K562 (cell line): Measurements from ENCODE around the gene FOXD2. TPM values are rescaled to one million over a fixed set of nuclear protein-coding genes. Genes with fewer than 3 reads are reported as not detected.
A peak's percentile ranks its signal among the peaks of the same experiment; 100 is the strongest.

ENCODE experiments used
- ASH1L ChIP-seq: fragments of 450-650 bp; IDR thresholded peaks from 2 replicates; pipeline ENCODE4 v1.6.1; 2018; ENCODE audit warnings: borderline replicate concordance, mild to moderate bottlenecking, low read depth; ENCODE audit not compliant: partially characterized antibody
- BRD4 ChIP-seq: fragments of 200-600 bp; sonication (generic); IDR thresholded peaks from 2 replicates; pipeline ENCODE4 v1.6.1; 2017; ENCODE audit warnings: inconsistent platforms
- DACH1 ChIP-seq: fragments of 450-650 bp; IDR thresholded peaks from 2 replicates; pipeline ENCODE4 v1.6.1; 2018; ENCODE audit not compliant: partially characterized antibody
- FOXA1 ChIP-seq: fragments of 450-650 bp; IDR thresholded peaks from 2 replicates; pipeline ENCODE4 v1.6.1; 2016; ENCODE audit warnings: mild to moderate bottlenecking, borderline replicate concordance
- GTF2E2 ChIP-seq: fragments of 200-800 bp; sonication (Bioruptor generic); IDR thresholded peaks from 2 replicates; pipeline ENCODE4 v1.6.1; 2016; ENCODE audit warnings: missing genetic modification characterization, missing compliant biosample characterization
- HDAC1 ChIP-seq, 2 experiments: fragments of 450-650 bp; IDR thresholded peaks; 2 replicates each; pipeline ENCODE4 v1.6.1; 2016 to 2017; ENCODE audit warnings: inconsistent platforms in 1 of 2, mild to moderate bottlenecking in 1 of 2, moderate library complexity in 1 of 2
- HEY1 ChIP-seq: fragments of 250-450 bp; sonication (Bioruptor Pico); IDR thresholded peaks from 2 replicates; pipeline ENCODE4 v1.5.0; 2020; ENCODE audit warnings: mild to moderate bottlenecking, moderate library complexity, borderline replicate concordance
- KLF6 ChIP-seq: fragments of 250-450 bp; sonication (Bioruptor Pico); IDR thresholded peaks from 2 replicates; pipeline ENCODE4 v1.4.0; 2020; ENCODE audit warnings: mild to moderate bottlenecking, moderate library complexity, borderline replicate concordance
- SMAD3 ChIP-seq: fragments of 450-650 bp; formaldehyde crosslinking; conservative IDR thresholded peaks from 2 replicates; pipeline ENCODE4 v1.4.0; 2020; ENCODE audit warnings: mild to moderate bottlenecking
- ZNF263 ChIP-seq: sonication (generic); formaldehyde crosslinking; IDR thresholded peaks from 2 replicates; pipeline ENCODE4 v1.8.0; 2022; ENCODE audit warnings: mild to moderate bottlenecking, missing genetic modification reagents, borderline replicate concordance
- ZNF316 ChIP-seq: fragments of 450-650 bp; IDR thresholded peaks from 2 replicates; pipeline ENCODE4 v1.6.1; 2016
- polyA plus RNA-seq, 8 experiments: library from polyadenylated mRNA; depleted of rRNA in 4 of 8; stranded (reverse) in 5 of 8; unstranded in 3 of 8; fragments of >200 nt; fragmentation: Nextera tagmentation in 2 of 8; fragmentation: Illumina TruSeq in 1 of 8; extraction: Ambion mirVana in 2 of 8; extraction: Trizol in 1 of 8; gene quantifications; 2 replicates each; pipeline versions ENCODE4 v1.2.1 to v1.2.3, GENCODE V29; 2011 to 2014; ENCODE audit warnings: inconsistent platforms in 1 of 8, missing spikeins in 1 of 8
- total RNA-seq, 7 experiments: library from RNA; depleted of rRNA in 6 of 7; stranded (reverse); fragments of >200 nt in 6 of 7; fragmentation: Illumina TruSeq in 2 of 7; extraction: Trizol in 2 of 7; gene quantifications; 2 replicates each; pipeline versions ENCODE4 v1.2.1 to v1.2.3, GENCODE V29; 2011 to 2021; ENCODE audit warnings: low replicate concordance in 1 of 7
- TF ChIP-seq, protein P1 (sequence below), 2 experiments: fragments of 450-650 bp; formaldehyde crosslinking in 1 of 2; IDR thresholded peaks; 2 replicates each; pipeline versions ENCODE4 v1.4.0 to v1.6.1; 2014 to 2020; ENCODE audit warnings: mild to moderate bottlenecking in 2 of 2, borderline replicate concordance in 1 of 2, low read depth in 1 of 2
- TF ChIP-seq, protein P2 (sequence below): fragments of 450-650 bp; IDR thresholded peaks from 2 replicates; pipeline ENCODE4 v1.6.1; 2018; ENCODE audit warnings: mild to moderate bottlenecking, low read depth; ENCODE audit not compliant: partially characterized antibody
- TF ChIP-seq, protein P3 (sequence below): sonication (generic); formaldehyde crosslinking; IDR thresholded peaks from 2 replicates; pipeline ENCODE4 v1.8.1; 2022; ENCODE audit warnings: missing genetic modification reagents
- TF ChIP-seq, protein P4 (sequence below): sonication (generic); formaldehyde crosslinking; IDR thresholded peaks from 2 replicates; pipeline ENCODE4 v1.8.1; 2023; ENCODE audit warnings: mild to moderate bottlenecking, missing genetic modification reagents

The FOXD2 gene
- total and polyA plus RNA-seq, 9 of the 15 experiments (the other 6 are each of a cell fraction or from before 2014, with no cell fraction given): 0.06 to 1.2 (median 0.22) TPM

DNA sequence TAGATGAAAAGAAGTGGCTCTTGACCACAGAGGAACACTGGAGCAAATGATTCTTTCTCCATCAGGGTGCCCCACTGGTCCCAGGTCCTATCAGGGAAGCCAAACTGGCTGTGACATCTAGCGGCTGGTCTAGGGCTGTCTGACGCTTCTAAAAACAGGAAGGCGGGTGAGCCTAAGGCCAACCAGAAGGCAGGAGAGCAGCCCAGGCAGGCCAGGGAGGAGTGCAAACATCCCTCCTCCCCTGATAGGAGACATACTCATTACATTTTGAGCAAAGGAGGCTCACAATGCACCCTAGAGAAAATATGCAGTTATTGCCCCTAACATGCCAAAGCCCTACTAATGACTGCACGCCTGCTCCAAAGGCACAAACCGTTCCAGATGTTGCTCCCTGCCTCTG lies 32.1 kb upstream of the FOXD2 start (continued):
- TF ChIP-seq ASH1L (no peak), BRD4 (no peak), ZNF316 (no peak), HEY1 (no peak), ZNF263 (CRISPR knock-in tag) (peak; percentile 79), HDAC1 (IDR thresholded peaks at IDR 0.05) (no peak), DACH1 (no peak), GTF2E2 (tag) (no peak), SMAD3 (CRISPR knock-in tag) (no peak), KLF6 (no peak), FOXA1 (no peak)
- TF ChIP-seq, protein P1, sequence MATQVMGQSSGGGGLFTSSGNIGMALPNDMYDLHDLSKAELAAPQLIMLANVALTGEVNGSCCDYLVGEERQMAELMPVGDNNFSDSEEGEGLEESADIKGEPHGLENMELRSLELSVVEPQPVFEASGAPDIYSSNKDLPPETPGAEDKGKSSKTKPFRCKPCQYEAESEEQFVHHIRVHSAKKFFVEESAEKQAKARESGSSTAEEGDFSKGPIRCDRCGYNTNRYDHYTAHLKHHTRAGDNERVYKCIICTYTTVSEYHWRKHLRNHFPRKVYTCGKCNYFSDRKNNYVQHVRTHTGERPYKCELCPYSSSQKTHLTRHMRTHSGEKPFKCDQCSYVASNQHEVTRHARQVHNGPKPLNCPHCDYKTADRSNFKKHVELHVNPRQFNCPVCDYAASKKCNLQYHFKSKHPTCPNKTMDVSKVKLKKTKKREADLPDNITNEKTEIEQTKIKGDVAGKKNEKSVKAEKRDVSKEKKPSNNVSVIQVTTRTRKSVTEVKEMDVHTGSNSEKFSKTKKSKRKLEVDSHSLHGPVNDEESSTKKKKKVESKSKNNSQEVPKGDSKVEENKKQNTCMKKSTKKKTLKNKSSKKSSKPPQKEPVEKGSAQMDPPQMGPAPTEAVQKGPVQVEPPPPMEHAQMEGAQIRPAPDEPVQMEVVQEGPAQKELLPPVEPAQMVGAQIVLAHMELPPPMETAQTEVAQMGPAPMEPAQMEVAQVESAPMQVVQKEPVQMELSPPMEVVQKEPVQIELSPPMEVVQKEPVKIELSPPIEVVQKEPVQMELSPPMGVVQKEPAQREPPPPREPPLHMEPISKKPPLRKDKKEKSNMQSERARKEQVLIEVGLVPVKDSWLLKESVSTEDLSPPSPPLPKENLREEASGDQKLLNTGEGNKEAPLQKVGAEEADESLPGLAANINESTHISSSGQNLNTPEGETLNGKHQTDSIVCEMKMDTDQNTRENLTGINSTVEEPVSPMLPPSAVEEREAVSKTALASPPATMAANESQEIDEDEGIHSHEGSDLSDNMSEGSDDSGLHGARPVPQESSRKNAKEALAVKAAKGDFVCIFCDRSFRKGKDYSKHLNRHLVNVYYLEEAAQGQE (IDR thresholded peaks at IDR 0.05; ENCODE audit: borderline replicate concordance): peak; percentile 26; the same call in 1 of the 2 replicates
- TF ChIP-seq, protein P1 (CRISPR knock-in tag; IDR thresholded peaks at IDR 0.05; ENCODE audit: low read depth): no peak
- TF ChIP-seq, protein P2, sequence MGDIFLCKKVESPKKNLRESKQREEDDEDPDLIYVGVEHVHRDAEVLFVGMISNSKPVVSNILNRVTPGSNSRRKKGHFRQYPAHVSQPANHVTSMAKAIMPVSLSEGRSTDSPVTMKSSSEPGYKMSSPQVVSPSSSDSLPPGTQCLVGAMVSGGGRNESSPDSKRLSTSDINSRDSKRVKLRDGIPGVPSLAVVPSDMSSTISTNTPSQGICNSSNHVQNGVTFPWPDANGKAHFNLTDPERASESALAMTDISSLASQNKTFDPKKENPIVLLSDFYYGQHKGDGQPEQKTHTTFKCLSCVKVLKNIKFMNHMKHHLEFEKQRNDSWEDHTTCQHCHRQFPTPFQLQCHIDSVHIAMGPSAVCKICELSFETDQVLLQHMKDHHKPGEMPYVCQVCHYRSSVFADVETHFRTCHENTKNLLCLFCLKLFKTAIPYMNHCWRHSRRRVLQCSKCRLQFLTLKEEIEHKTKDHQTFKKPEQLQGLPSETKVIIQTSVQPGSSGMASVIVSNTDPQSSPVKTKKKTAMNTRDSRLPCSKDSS: no peak
- TF ChIP-seq, protein P3, sequence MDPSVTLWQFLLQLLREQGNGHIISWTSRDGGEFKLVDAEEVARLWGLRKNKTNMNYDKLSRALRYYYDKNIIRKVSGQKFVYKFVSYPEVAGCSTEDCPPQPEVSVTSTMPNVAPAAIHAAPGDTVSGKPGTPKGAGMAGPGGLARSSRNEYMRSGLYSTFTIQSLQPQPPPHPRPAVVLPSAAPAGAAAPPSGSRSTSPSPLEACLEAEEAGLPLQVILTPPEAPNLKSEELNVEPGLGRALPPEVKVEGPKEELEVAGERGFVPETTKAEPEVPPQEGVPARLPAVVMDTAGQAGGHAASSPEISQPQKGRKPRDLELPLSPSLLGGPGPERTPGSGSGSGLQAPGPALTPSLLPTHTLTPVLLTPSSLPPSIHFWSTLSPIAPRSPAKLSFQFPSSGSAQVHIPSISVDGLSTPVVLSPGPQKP: no peak
- TF ChIP-seq, protein P4, sequence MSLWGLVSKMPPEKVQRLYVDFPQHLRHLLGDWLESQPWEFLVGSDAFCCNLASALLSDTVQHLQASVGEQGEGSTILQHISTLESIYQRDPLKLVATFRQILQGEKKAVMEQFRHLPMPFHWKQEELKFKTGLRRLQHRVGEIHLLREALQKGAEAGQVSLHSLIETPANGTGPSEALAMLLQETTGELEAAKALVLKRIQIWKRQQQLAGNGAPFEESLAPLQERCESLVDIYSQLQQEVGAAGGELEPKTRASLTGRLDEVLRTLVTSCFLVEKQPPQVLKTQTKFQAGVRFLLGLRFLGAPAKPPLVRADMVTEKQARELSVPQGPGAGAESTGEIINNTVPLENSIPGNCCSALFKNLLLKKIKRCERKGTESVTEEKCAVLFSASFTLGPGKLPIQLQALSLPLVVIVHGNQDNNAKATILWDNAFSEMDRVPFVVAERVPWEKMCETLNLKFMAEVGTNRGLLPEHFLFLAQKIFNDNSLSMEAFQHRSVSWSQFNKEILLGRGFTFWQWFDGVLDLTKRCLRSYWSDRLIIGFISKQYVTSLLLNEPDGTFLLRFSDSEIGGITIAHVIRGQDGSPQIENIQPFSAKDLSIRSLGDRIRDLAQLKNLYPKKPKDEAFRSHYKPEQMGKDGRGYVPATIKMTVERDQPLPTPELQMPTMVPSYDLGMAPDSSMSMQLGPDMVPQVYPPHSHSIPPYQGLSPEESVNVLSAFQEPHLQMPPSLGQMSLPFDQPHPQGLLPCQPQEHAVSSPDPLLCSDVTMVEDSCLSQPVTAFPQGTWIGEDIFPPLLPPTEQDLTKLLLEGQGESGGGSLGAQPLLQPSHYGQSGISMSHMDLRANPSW (CRISPR knock-in tag): no peak
